Activated T-helper 1 cell treated with anti-CD3 and anti-CD28 coated beads, Interleukin-2, amount 50 U/mL, for 16 hours (primary cell): Measurements from ENCODE around the gene PTPN7.

Experiments used
- DNase-seq, 2 donors: peaks; one replicate each; pipeline ENCODE4 v3.0.0-alpha.2; 2020; ENCODE audit warnings: low read depth in 1 of 2, low spot score in 1 of 2

PTPN7 gene

GRCh38 chr1:202110977-202111376, 49.4 kb downstream of the PTPN7 start:
- DNase-seq = no peak

- DNase-seq = no peak
Observed at GRCh38 chr1:202107801-202108731, 52.3 kb downstream of the PTPN7 start.

- DNase-seq = no peak
Observed at GRCh38 chr1:202107321-202107761, 53.1 kb downstream of the PTPN7 start.

- DNase-seq = no peak
Observed at GRCh38 chr1:202106340-202107254, 53.8 kb downstream of the PTPN7 start.

GRCh38 chr1:202105571-202106339, 54.6 kb downstream of the PTPN7 start:
- DNase-seq = no peak

GRCh38 chr1:202104073-202104472, 56.3 kb downstream of the PTPN7 start:
- no peak for DNase-seq

- no peak for DNase-seq
Observed at GRCh38 chr1:202101184-202101583, 59.2 kb downstream of the PTPN7 start.
